Activated CD4-positive, alpha-beta T cell treated with anti-CD3 and anti-CD28 coated beads for 36 hours (primary cell): ENCODE data around the gene PDXDC1. TPM values are rescaled to one million over a fixed set of nuclear protein-coding genes. Genes with fewer than 3 reads are reported as not detected.
"Not testable (repeated sequence)": the region's sequence is repeated elsewhere in the genome, so short reads cannot be mapped to it uniquely, and the experiment has no call there.

Source experiments
- ATAC-seq: fragments of 200-7000 bp; cut with Tn5 transposase; one replicate; pipeline ENCODE4 v1.10.0; 2021; ENCODE audit warnings: mild to moderate bottlenecking, moderate library complexity
- CTCF ChIA-PET: fragments of 350-600 bp; sonication (Branson Sonifier 250); formaldehyde crosslinking; loops from one replicate; lab custom pipeline; 2021; ENCODE audit warnings: antibody characterized with exemption; lab: Charles Lee
- POLR2A ChIA-PET: fragments of 350-600 bp; sonication (Branson Sonifier 250); formaldehyde crosslinking; loops from one replicate; lab custom pipeline; 2021; ENCODE audit warnings: antibody characterized with exemption, inconsistent platforms; lab: Charles Lee
- DNase-seq: peaks from one replicate; pipeline ENCODE4 v3.0.0-alpha.2; 2020
- H3K27ac Mint-ChIP-seq: one replicate; pipeline ENCODE4 v1.8.0; 2021; ENCODE audit warnings: mixed read lengths
- H3K27me3 Mint-ChIP-seq: one replicate; pipeline ENCODE4 v1.8.0; 2021; ENCODE audit warnings: mixed read lengths
- H3K36me3 Mint-ChIP-seq: one replicate; pipeline ENCODE4 v1.8.0; 2021; ENCODE audit warnings: low read depth, mixed read lengths
- H3K4me1 Mint-ChIP-seq: one replicate; pipeline ENCODE4 v1.8.0; 2021; ENCODE audit warnings: mixed read lengths
- H3K4me3 Mint-ChIP-seq: one replicate; pipeline ENCODE4 v1.8.0; 2021; ENCODE audit warnings: mild to moderate bottlenecking, moderate library complexity, mixed read lengths
- H3K9me3 Mint-ChIP-seq: one replicate; pipeline ENCODE4 v1.8.0; 2021; ENCODE audit warnings: low read depth, mixed read lengths
- intact Hi-C, 2 experiments: fragments of 100-400 bp; cut with DNase I in 1 of 2; cut with micrococcal nuclease in 1 of 2; formaldehyde crosslinking; loops; one replicate each; pipeline versions ENCODE4 v1.14.2 to v1.15.1; 2022 to 2024; cut with DNase I, micrococcal nuclease
- total RNA-seq, 2 experiments: library from RNA; stranded (reverse); gene quantifications; one replicate each; pipeline ENCODE4 v1.2.3, GENCODE V29; 2021

Gene PDXDC1
- total RNA-seq, 2 experiments from 2014 or later: 50.6 to 53.9 TPM

DNA sequence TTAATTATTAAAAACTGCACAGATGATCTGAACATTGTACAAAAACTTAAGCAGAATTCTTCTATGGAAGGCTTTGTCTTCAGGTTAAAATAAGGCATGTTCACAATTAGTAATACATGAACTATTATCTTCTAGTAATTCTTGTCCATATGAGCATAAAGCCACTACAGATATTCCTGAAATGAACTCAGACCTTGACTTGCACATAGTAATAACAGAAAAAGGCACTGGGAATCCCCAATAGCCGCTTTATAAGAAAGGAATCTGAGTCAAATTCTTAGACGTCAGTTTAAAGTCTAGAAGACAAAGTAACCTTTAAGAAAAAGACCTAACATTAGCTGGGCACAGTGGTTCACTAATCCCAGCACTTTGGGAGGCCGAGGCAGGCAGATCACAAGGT is 108.0 kb downstream of the PDXDC1 start:
- intact Hi-C loops: not testable (repeated sequence)
- H3K36me3 Mint-ChIP-seq: peaks cover 53% of the 10 kb centered on the region

DNA sequence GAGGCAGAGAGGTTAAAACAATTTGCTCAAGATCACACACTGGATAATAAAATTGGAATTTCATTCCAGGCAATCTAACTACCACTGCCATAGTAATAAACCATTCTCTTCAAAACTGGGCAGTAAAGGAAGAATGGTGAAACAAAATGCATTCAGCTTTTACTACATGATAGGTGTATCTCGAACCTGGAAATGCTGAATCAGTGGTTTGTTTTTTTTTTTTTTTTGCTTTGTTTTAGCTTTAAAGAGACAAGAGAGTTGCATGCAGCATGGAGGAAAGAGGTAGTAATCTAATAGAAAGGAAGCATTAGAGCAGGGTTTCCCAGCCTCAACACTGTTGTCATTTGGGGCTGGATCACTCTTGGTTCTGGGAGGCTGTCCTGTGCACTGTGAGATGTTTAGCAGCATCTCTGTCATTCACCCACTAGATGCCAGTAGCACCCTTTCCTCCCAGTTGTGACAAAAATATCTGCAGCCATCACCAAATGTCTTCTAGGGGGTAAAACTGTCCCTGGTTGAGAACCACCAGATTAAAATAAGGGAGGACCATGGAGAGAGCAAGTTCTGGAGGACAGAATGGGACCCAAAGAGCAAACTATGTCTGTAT is 115.9 kb downstream of the PDXDC1 start:
- intact Hi-C loops: loop anchor here in 1 of 2 experiments (5.0 to 10.0 kb wide), 3 partner anchors 58 to 458 kb away; partner anchors contain the start of genes BFAR and PARN
- POLR2A ChIA-PET, DNase-seq, ATAC-seq, H3K4me3 Mint-ChIP-seq, H3K27me3 Mint-ChIP-seq, H3K27ac Mint-ChIP-seq, H3K9me3 Mint-ChIP-seq, CTCF ChIA-PET: not testable (repeated sequence)
- Mint-ChIP-seq H3K4me1 (peaks cover 20% of the 10 kb centered on the region), H3K36me3 (peaks cover 27% of the 10 kb centered on the region)

More for the DNA sequence above, 108.0 kb downstream of the PDXDC1 start:
- DNase-seq, H3K4me3 Mint-ChIP-seq, H3K27ac Mint-ChIP-seq, H3K27me3 Mint-ChIP-seq, CTCF ChIA-PET, H3K4me1 Mint-ChIP-seq, POLR2A ChIA-PET, H3K9me3 Mint-ChIP-seq: not testable (repeated sequence)
- ATAC-seq: peak; percentile 19

DNA sequence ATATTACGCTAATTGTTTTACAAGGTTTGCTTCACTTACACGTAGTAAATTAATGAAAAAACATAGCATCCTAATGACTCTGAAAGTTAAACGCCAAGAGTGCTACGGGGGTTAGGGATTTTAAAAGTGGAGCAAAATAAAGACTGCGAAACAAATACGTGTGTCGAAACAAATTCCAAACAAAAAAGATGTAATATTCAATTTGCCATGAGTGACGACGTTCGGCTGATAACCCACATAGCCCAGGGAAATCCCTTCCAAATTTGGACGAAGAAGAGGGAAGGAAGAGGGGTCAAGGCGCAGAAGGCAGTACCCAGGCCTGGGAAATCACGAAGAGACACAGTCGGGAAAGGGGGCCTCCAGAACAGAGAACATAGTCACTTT is 118.7 kb downstream of the PDXDC1 start:
- not testable (repeated sequence) for ATAC-seq, H3K9me3 Mint-ChIP-seq, H3K27me3 Mint-ChIP-seq, DNase-seq
- ChIA-PET CTCF (interaction anchor here (0.6 to 1.9 kb wide), 2 partner anchors 37 to 755 kb away, joined by 4 to 6 read pairs; partner anchors contain the start of gene NTAN1), POLR2A (interaction anchor here (0.6 to 0.9 kb wide), 2 partner anchors 36 to 382 kb away, joined by 4 to 5 read pairs; no protein-coding TSS in a partner anchor)
- H3K4me3 Mint-ChIP-seq: peak overlapping the region; percentile 90
- peak overlapping the region; percentile 95 for H3K27ac Mint-ChIP-seq
- H3K36me3 Mint-ChIP-seq: peaks cover 23% of the 10 kb centered on the region
- intact Hi-C loops: loop anchor here in 1 of 2 experiments (5.0 to 10.0 kb wide), 3 partner anchors 61 to 461 kb away; partner anchors contain the start of genes BFAR and PARN
- peaks cover 20% of the 10 kb centered on the region for H3K4me1 Mint-ChIP-seq

DNA sequence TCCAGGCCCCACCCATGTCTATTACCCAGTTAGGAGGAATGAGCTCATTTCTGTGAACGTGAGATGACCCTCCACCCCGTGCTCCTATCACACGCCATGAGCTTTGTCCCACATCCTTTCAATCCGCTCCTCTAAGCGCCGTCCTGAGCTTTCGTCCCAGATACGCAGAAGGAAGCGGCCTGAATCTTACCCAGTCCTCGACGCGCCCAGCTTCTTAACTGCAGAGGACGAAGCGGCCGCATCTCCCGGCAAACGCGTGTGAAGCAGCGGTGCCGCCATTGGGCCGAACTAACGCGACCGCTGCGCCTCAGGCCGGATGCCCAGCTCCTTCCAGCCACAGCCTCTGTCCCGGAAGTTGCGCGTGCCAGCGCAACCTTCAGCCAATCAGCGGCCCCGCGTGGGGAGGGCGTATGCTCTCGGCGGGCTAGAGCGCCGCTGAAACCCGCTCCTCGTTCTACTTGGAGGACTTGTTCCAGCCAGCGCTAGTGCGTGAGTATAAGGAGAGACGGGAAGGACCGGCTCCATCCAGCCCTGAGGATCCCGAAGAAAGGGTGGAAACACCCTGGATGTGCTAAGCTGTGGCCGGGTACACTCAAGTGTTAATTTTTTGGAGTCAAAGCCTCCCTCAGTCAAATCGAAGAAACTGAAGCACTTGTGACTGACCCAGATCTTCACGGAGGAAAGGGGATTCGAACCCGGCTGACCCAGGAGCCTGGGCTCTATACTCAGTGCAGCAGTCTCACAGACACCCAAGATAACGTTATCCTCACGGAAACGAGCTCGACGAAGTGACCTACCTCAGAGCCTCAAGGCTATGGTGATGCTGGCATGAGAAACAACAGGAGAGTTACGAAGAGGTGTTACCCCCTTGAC is 119.4 kb downstream of the PDXDC1 start, which contains the start of gene RRN3:
RRN3 (minus strand) TSS at position 318 of the 873 bp plus-strand sequence; CDS start at position 279, 39 bp downstream.
- peak; percentile 93 for DNase-seq
- H3K27me3 Mint-ChIP-seq, H3K9me3 Mint-ChIP-seq: not testable (repeated sequence)
- H3K4me1 Mint-ChIP-seq: peaks cover 20% of the 10 kb centered on the region
- CTCF ChIA-PET: interaction anchor here (0.6 to 1.9 kb wide), 3 partner anchors 22 to 754 kb away, joined by 3 to 6 read pairs (median 4); partner anchors contain the start of gene NTAN1
- peak within 1 kb of the TSS; percentile 90 for H3K4me3 Mint-ChIP-seq
- peak; percentile 100 for ATAC-seq
- H3K36me3 Mint-ChIP-seq: peaks cover 19% of the 10 kb centered on the region
- intact Hi-C loops: loop anchor here in 1 of 2 experiments (2.0 to 10.0 kb wide), 5 partner anchors 39 to 549 kb away; partner anchors contain the start of genes BFAR, MARF1 and PARN
- H3K27ac Mint-ChIP-seq: peak within 1 kb of the TSS; percentile 95
- POLR2A ChIA-PET: interaction anchor here (0.6 to 0.9 kb wide), 3 partner anchors 16 to 382 kb away, joined by 4 to 7 read pairs (median 5); no protein-coding TSS in a partner anchor

DNA sequence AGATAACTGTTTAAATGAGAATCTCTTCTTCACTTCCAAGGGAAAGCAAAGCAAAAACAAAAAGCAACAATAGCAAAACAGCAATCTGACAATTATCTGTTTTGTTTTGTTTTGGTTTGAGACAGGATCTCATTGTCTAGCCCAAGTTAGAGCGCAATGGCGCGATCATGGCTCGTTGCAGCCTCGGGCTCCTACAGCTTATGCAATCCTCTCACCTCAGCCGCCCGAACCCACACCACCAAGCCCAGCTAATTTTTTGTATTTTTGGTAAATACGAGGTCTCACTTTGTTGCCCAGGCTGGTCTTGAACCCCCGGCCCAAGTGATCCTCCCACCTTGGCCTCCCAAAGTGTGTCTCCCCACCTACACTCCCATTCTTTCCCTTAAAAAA is 121.8 kb downstream of the PDXDC1 start:
- DNase-seq, H3K27me3 Mint-ChIP-seq, ATAC-seq, CTCF ChIA-PET, H3K9me3 Mint-ChIP-seq, POLR2A ChIA-PET, H3K4me3 Mint-ChIP-seq, H3K36me3 Mint-ChIP-seq, H3K27ac Mint-ChIP-seq: not testable (repeated sequence)
- intact Hi-C loops: loop anchor here in 1 of 2 experiments (10.0 kb wide), 1 partner anchor 128 kb away; no protein-coding TSS in a partner anchor
- peaks cover 17% of the 10 kb centered on the region for H3K4me1 Mint-ChIP-seq

DNA sequence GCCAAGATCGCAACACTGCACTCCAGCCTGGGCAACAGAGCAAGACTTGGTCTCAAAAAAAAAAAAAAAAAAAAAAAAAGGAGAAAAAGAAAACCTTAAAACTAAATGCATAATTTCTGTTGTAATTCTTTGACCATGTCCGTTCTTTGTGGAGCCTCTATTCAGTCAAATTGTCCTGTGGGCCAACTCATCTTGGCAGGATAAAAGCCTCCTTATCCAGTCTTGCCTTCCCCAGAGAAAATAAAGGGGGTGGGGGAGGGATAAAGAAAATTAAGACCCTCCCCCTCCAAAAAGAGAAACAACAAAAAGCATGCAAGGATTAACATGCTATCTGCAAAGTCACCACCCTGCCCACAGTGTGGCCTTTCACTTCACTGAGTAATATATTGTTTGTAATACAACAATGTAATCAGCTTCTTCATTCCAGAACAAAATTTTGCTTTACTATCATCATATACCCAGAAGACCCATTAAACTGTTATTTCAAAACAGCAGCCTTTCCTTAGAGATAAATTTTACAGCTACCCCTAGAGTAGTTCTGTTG is 124.6 kb downstream of the PDXDC1 start:
- H3K27ac Mint-ChIP-seq, H3K27me3 Mint-ChIP-seq: not testable (repeated sequence)

DNA sequence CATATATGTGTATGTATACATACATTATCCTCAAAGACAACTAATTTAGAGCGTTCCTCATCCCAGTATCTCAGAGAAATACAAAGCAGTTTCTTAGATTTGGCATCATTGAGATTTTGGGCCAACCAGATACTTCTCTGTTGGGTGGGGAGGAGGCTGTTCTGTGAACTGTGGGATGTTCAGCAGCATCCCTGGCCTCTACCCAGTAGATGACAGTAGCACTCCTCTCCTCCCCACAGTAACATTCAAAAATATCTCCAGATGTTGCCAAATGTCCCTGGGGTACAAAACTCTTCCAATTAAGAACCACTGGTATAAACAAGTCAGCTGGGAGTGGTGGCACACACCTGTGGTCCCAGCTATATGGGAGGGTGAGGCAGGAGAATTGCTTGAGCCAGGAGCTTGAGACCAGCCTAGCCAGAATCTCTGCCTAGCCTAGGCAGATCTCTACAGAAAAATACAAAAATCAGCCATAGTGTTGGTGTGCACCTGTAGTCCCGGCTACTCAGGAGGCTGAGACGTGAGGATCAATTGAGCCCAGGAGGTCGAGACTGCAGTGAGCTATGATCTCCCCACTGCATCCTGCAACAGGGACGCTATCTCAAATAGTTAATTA is 125.7 kb downstream of the PDXDC1 start:
- DNase-seq, H3K36me3 Mint-ChIP-seq, H3K27me3 Mint-ChIP-seq, H3K4me3 Mint-ChIP-seq, H3K9me3 Mint-ChIP-seq, intact Hi-C loops, POLR2A ChIA-PET, H3K27ac Mint-ChIP-seq, H3K4me1 Mint-ChIP-seq, CTCF ChIA-PET, ATAC-seq: not testable (repeated sequence)

More for the DNA sequence above, 124.6 kb downstream of the PDXDC1 start:
- H3K9me3 Mint-ChIP-seq, H3K4me1 Mint-ChIP-seq, H3K36me3 Mint-ChIP-seq, POLR2A ChIA-PET, DNase-seq, ATAC-seq, H3K4me3 Mint-ChIP-seq: not testable (repeated sequence)
- CTCF ChIA-PET: interaction anchor here (0.6 kb wide), 1 partner anchor 75 kb away, joined by 4 read pairs; no protein-coding TSS in a partner anchor
- intact Hi-C loops: loop anchor here in 1 of 2 experiments (10.0 kb wide), 1 partner anchor 125 kb away; no protein-coding TSS in a partner anchor

DNA sequence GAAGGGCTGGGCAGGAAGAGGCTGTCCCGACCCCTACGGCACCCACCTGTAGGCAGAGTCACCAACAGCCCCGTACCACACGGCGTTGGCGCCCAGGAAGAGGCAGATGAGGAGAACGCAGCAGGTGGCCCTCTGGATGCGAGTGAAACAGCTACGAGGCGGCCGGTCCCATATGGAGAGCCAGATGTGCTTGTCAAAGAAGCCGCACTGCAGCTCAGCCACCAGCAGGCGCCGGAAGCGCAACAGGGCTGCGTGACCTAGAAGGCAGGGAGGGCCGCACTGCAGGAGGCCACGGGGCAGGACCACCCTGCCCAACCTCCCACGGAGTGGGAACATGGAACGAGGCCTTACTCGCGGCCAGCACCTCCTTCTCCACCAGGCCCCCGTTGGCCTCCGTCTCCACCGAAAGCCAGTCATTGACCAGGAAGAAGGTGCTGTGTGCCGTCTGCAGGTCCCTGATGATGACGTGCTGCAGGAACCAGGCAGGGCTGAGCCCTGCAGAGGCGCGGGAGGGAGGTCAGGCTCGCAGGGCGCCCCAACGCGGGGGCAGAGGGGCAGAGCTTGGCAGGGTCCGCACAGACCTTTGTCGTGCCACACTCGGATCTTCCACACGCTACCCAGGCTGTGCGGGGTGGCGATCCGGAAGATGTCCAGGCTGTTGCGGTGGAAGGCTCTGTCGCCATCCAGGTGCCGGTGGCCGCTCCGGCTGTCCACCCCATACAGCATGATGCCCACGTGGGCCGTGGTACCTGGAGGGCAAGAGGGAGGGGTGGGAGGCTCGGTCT is 153.0 kb downstream of the PDXDC1 start:
- H3K27me3 Mint-ChIP-seq, CTCF ChIA-PET, POLR2A ChIA-PET, H3K4me1 Mint-ChIP-seq, DNase-seq, H3K36me3 Mint-ChIP-seq, H3K9me3 Mint-ChIP-seq, intact Hi-C loops, H3K27ac Mint-ChIP-seq, ATAC-seq, H3K4me3 Mint-ChIP-seq: not testable (repeated sequence)

DNA sequence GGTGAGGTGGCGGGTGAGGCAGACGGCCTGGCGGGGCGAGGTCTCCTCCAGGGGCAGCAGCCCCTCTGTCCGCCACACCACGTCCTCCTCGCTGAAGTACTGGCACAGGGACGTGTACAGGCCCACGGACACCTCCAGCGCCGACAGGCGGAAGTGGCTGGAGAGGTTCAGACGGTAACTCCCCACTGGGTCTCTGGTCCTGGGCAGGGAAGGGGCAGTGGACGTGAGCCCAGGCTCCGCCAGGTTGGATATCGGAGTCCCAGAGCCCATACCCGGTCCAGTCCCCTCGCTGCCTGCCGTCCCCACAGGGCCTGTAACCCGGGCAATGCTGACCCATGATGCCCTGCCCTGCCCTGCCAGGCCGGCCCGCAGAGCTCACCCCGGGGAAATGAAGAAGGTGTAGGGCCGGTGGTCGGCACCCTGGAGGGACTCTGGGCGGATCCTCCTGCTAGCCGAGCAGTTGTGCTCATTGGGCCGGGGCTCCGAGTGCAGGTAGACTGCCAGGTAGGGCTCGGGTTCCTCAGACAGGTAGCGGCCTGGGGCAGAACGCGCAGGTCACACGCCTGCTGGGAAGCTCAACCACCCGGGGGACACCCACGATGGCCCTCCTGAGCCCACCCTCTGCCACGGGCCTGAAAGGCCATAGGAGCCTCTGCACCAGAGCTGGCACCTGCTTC is 155.6 kb downstream of the PDXDC1 start:
- H3K27ac Mint-ChIP-seq, POLR2A ChIA-PET, intact Hi-C loops, CTCF ChIA-PET, DNase-seq, H3K4me3 Mint-ChIP-seq, H3K4me1 Mint-ChIP-seq, H3K9me3 Mint-ChIP-seq, ATAC-seq, H3K36me3 Mint-ChIP-seq, H3K27me3 Mint-ChIP-seq: not testable (repeated sequence)
